GM23248 (cell line): ENCODE data around the gene HOXB5.

ENCODE experiments used
- EZH2 ChIP-seq: fragments of 200-600 bp; sonication (generic); IDR thresholded peaks from 2 replicates; pipeline ENCODE4 v1.6.1; 2018; ENCODE audit warnings: antibody characterized with exemption, mild to moderate bottlenecking; ENCODE audit not compliant: insufficient read depth, poor library complexity, severe bottlenecking
- EZH2phosphoT487 ChIP-seq: fragments of 200-600 bp; sonication (generic); IDR thresholded peaks from 2 replicates; pipeline ENCODE4 v1.6.1; 2018; ENCODE audit warnings: antibody characterized with exemption, moderate library complexity, mild to moderate bottlenecking, low read depth; ENCODE audit not compliant: insufficient read depth

DNA sequence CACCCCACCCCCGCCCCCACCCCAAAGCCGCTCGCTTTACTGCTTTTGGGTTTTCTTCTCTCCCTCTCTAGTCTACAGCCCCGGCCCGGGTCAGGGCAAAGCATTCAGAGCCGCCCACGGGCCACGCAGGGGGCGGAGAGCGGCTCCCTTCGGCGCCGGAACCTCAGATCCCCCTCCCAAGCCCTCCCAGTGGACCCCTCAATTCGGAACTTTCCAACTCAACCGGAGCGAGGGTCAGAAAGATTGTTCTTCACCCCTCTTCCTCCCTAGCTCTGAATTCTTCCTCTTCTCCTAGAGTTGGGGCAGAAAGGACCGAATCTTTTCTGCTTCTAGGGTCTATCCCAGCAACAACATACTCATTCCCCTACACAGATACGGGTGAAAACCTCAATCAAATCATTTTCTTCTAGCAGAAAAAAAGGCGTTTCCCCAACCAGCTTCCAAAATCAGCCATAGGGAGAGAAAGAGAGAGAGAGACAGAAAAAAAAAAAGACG lies 49.7 kb downstream of the HOXB5 start:
- TF ChIP-seq EZH2: no peak
- no peak for TF ChIP-seq EZH2phosphoT487
